Astrocyte of the cerebellum (primary cell): ENCODE measurements around the gene STK11IP.
A peak's percentile ranks its signal among the peaks of the same experiment; 100 is the strongest.

ENCODE experiments used
- DNase-seq: peaks from one replicate; pipeline ENCODE4 v3.0.0-alpha.2; 2011; ENCODE audit warnings: low read depth
- H3K4me3 ChIP-seq: 2 replicates; pipeline ENCODE4 v1.5.1; 2011; ENCODE audit warnings: mild to moderate bottlenecking, low read depth, low read length, moderate library complexity
- in situ Hi-C: cut with HindIII; loops from 2 replicates; pipeline ENCODE4 v1.10.0; 2017; ENCODE audit warnings: low sequenced_read_pairs
- TF ChIP-seq, protein P1 (sequence below): IDR thresholded peaks from 2 replicates; pipeline ENCODE4 v1.5.1; 2012; ENCODE audit warnings: low read length, low read depth, moderate library complexity, mild to moderate bottlenecking; ENCODE audit errors: missing control alignments

The STK11IP gene

GRCh38 chr2:219572237-219573001 is 25.2 kb upstream of the STK11IP start, which contains the start of gene INHA:
INHA (plus strand) TSS chr2:219572310; CDS start chr2:219572375, 65 bp downstream.
- no peak for DNase-seq
- TF ChIP-seq, protein P1, sequence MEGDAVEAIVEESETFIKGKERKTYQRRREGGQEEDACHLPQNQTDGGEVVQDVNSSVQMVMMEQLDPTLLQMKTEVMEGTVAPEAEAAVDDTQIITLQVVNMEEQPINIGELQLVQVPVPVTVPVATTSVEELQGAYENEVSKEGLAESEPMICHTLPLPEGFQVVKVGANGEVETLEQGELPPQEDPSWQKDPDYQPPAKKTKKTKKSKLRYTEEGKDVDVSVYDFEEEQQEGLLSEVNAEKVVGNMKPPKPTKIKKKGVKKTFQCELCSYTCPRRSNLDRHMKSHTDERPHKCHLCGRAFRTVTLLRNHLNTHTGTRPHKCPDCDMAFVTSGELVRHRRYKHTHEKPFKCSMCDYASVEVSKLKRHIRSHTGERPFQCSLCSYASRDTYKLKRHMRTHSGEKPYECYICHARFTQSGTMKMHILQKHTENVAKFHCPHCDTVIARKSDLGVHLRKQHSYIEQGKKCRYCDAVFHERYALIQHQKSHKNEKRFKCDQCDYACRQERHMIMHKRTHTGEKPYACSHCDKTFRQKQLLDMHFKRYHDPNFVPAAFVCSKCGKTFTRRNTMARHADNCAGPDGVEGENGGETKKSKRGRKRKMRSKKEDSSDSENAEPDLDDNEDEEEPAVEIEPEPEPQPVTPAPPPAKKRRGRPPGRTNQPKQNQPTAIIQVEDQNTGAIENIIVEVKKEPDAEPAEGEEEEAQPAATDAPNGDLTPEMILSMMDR = no peak
- in situ Hi-C loops = no loop called here
- peak within 1 kb of the TSS; percentile 58 for H3K4me3 ChIP-seq

GRCh38 chr2:219573166-219573565 is 24.5 kb upstream of the STK11IP start:
- TF ChIP-seq, protein P1 = no peak
- DNase-seq = no peak
- in situ Hi-C loops = no loop called here
- H3K4me3 ChIP-seq = no peak overlapping the region

DNA sequence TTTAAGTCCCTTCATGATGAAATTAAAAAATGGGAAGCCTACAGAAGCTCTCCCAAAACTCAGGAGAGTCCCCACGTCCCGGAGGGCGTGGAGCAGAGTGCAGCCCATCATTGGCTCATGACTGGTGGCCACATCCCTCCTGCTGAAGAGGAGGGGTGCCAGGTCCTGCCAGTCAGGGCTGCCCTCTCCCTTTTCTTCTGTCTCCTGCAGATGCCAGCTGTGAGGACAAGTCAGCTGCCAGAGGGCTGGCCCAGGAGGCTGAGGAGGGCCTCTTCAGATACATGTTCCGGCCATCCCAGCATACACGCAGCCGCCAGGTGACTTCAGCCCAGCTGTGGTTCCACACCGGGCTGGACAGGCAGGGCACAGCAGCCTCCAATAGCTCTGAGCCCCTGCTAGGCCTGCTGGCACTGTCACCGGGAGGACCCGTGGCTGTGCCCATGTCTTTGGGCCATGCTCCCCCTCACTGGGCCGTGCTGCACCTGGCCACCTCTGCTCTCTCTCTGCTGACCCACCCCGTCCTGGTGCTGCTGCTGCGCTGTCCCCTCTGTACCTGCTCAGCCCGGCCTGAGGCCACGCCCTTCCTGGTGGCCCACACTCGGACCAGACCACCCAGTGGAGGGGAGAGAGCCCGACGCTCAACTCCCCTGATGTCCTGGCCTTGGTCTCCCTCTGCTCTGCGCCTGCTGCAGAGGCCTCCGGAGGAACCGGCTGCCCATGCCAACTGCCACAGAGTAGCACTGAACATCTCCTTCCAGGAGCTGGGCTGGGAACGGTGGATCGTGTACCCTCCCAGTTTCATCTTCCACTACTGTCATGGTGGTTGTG is 23.0 kb upstream of the STK11IP start:
- no peak for DNase-seq
- no peak overlapping the region for H3K4me3 ChIP-seq
- in situ Hi-C loops = no loop called here
- TF ChIP-seq, protein P1 = no peak

GRCh38 chr2:219575566-219576504 is 21.8 kb upstream of the STK11IP start:
- DNase-seq = no peak
- in situ Hi-C loops = no loop called here
- TF ChIP-seq, protein P1 = no peak
- H3K4me3 ChIP-seq = no peak overlapping the region

GRCh38 chr2:219576505-219577388 is 20.9 kb upstream of the STK11IP start:
- TF ChIP-seq, protein P1 = no peak
- in situ Hi-C loops = no loop called here
- DNase-seq = no peak
- no peak overlapping the region for H3K4me3 ChIP-seq
